ENCODE data around the gene COPS2. TPM values are rescaled to one million over a fixed set of nuclear protein-coding genes. Genes with fewer than 3 reads are reported as not detected.

COPS2 gene
- total RNA-seq, 1 experiment from 2014 or later: 80.9 TPM

GRCh38 chr15:49094923-49095322, 60.5 kb downstream of the COPS2 start:
- BruUV-seq (replicated peaks): no TSS peak
- Mint-ChIP-seq H3K27ac (ENCODE audit: unreplicated experiment) (no peak overlapping the region), H3K27me3 (ENCODE audit: unreplicated experiment) (no peaks in the 10 kb centered on the region), H3K36me3 (ENCODE audit: insufficient read depth, unreplicated experiment) (no peaks in the 10 kb centered on the region), H3K4me3 (ENCODE audit: low read depth, unreplicated experiment) (no peak overlapping the region), H3K9me3 (ENCODE audit: low read depth, unreplicated experiment) (no peaks in the 10 kb centered on the region), H3K4me1 (ENCODE audit: low read depth, unreplicated experiment) (no peaks in the 10 kb centered on the region)
- DNase-seq: no peak
- CTCF ChIA-PET: no interaction called here
- no peak for TF ChIP-seq CTCF (IDR thresholded peaks at IDR 0.05; ENCODE audit: unreplicated experiment)
- intact Hi-C loops (cut with micrococcal nuclease; ENCODE audit: unreplicated experiment): no loop called here

- CTCF ChIA-PET: interaction anchor here (0.6 kb wide), 1 partner anchor 47 kb away, joined by 3 read pairs; the partner anchor contains the start of gene SECISBP2L
- no peak overlapping the region for H3K4me3 Mint-ChIP-seq (ENCODE audit: low read depth, unreplicated experiment)
Measured at GRCh38 chr15:49093252-49094105, 61.9 kb downstream of the COPS2 start.

GRCh38 chr15:49088996-49089395, 66.4 kb downstream of the COPS2 start:
- Mint-ChIP-seq H3K27ac (ENCODE audit: unreplicated experiment) (no peak overlapping the region), H3K4me1 (ENCODE audit: low read depth, unreplicated experiment) (no peaks in the 10 kb centered on the region), H3K4me3 (ENCODE audit: low read depth, unreplicated experiment) (no peak overlapping the region), H3K9me3 (ENCODE audit: low read depth, unreplicated experiment) (no peaks in the 10 kb centered on the region), H3K27me3 (ENCODE audit: unreplicated experiment) (no peaks in the 10 kb centered on the region), H3K36me3 (ENCODE audit: insufficient read depth, unreplicated experiment) (no peaks in the 10 kb centered on the region)
- CTCF ChIA-PET: no interaction called here
- no peak for DNase-seq
- no TSS peak for BruUV-seq (replicated peaks)
- no peak for TF ChIP-seq CTCF (IDR thresholded peaks at IDR 0.05; ENCODE audit: unreplicated experiment)
- intact Hi-C loops (cut with micrococcal nuclease; ENCODE audit: unreplicated experiment): no loop called here

More at GRCh38 chr15:49093252-49094105, 61.9 kb downstream of the COPS2 start:
- intact Hi-C loops (cut with micrococcal nuclease; ENCODE audit: unreplicated experiment): no loop called here
- Mint-ChIP-seq H3K27me3 (ENCODE audit: unreplicated experiment) (no peaks in the 10 kb centered on the region), H3K4me1 (ENCODE audit: low read depth, unreplicated experiment) (no peaks in the 10 kb centered on the region), H3K36me3 (ENCODE audit: insufficient read depth, unreplicated experiment) (no peaks in the 10 kb centered on the region), H3K27ac (ENCODE audit: unreplicated experiment) (no peak overlapping the region), H3K9me3 (ENCODE audit: low read depth, unreplicated experiment) (no peaks in the 10 kb centered on the region)
- BruUV-seq (replicated peaks): no TSS peak
- TF ChIP-seq CTCF (IDR thresholded peaks at IDR 0.05; ENCODE audit: unreplicated experiment): no peak
- no peak for DNase-seq

- intact Hi-C loops (cut with micrococcal nuclease; ENCODE audit: unreplicated experiment): no loop called here
- Mint-ChIP-seq H3K27ac (ENCODE audit: unreplicated experiment) (no peak overlapping the region), H3K4me1 (ENCODE audit: low read depth, unreplicated experiment) (no peaks in the 10 kb centered on the region)
Measured at GRCh38 chr15:49085696-49086459, 69.5 kb downstream of the COPS2 start.

More at GRCh38 chr15:49085696-49086459, 69.5 kb downstream of the COPS2 start:
- BruUV-seq (replicated peaks): no TSS peak
- CTCF ChIA-PET: no interaction called here
- H3K9me3 Mint-ChIP-seq (ENCODE audit: low read depth, unreplicated experiment): no peaks in the 10 kb centered on the region
- H3K4me3 Mint-ChIP-seq (ENCODE audit: low read depth, unreplicated experiment): no peak overlapping the region
- DNase-seq: no peak
- TF ChIP-seq CTCF (IDR thresholded peaks at IDR 0.05; ENCODE audit: unreplicated experiment): no peak
- no peaks in the 10 kb centered on the region for H3K27me3 Mint-ChIP-seq (ENCODE audit: unreplicated experiment)
- no peaks in the 10 kb centered on the region for H3K36me3 Mint-ChIP-seq (ENCODE audit: insufficient read depth, unreplicated experiment)

Data from Calu3 (cell line).